ENCODE results near the gene RIOX2. TPM values are rescaled to one million over a fixed set of nuclear protein-coding genes. Genes with fewer than 3 reads are reported as not detected.

RIOX2 gene
- total and polyA plus RNA-seq, 2 of the 13 experiments (the other 11 are each of a cell fraction or from before 2014, with no cell fraction given) = 19.9 to 43.3 TPM

DNA sequence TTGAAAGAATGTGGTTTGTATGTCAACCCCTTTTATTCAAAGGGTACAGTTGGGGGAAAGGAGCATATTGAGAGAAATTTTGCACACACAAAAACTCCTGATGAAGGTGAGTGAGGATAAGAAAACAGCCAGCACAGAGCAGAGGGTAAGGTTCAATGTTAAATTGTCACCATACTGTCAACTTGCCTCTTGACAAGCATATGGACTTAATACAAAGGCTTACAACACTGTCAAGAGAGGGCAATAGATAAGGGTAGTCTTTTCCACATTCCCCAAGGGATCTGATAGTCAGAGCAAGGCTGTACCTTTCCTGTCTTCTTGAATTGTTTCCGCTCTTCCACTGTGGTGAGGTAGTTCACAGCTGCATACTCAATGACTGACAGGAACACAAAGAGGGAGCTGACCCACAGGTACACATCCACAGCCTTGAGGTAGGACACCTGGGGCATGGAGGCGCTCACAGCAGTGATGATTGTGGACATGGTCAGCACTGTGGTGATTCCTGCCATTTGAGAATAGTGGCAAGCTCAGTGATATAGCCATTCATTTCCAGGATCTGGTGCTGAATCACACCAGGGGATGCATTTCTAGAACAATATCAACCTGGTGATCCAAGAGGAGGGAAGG lies 20.4 kb upstream of the RIOX2 start (continued):
- TF ChIP-seq, protein P1, sequence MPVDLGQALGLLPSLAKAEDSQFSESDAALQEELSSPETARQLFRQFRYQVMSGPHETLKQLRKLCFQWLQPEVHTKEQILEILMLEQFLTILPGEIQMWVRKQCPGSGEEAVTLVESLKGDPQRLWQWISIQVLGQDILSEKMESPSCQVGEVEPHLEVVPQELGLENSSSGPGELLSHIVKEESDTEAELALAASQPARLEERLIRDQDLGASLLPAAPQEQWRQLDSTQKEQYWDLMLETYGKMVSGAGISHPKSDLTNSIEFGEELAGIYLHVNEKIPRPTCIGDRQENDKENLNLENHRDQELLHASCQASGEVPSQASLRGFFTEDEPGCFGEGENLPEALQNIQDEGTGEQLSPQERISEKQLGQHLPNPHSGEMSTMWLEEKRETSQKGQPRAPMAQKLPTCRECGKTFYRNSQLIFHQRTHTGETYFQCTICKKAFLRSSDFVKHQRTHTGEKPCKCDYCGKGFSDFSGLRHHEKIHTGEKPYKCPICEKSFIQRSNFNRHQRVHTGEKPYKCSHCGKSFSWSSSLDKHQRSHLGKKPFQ (CRISPR knock-in tag; IDR thresholded peaks at IDR 0.05; ENCODE audit: insufficient replicate concordance) = no peak
- TF ChIP-seq, protein P2, sequence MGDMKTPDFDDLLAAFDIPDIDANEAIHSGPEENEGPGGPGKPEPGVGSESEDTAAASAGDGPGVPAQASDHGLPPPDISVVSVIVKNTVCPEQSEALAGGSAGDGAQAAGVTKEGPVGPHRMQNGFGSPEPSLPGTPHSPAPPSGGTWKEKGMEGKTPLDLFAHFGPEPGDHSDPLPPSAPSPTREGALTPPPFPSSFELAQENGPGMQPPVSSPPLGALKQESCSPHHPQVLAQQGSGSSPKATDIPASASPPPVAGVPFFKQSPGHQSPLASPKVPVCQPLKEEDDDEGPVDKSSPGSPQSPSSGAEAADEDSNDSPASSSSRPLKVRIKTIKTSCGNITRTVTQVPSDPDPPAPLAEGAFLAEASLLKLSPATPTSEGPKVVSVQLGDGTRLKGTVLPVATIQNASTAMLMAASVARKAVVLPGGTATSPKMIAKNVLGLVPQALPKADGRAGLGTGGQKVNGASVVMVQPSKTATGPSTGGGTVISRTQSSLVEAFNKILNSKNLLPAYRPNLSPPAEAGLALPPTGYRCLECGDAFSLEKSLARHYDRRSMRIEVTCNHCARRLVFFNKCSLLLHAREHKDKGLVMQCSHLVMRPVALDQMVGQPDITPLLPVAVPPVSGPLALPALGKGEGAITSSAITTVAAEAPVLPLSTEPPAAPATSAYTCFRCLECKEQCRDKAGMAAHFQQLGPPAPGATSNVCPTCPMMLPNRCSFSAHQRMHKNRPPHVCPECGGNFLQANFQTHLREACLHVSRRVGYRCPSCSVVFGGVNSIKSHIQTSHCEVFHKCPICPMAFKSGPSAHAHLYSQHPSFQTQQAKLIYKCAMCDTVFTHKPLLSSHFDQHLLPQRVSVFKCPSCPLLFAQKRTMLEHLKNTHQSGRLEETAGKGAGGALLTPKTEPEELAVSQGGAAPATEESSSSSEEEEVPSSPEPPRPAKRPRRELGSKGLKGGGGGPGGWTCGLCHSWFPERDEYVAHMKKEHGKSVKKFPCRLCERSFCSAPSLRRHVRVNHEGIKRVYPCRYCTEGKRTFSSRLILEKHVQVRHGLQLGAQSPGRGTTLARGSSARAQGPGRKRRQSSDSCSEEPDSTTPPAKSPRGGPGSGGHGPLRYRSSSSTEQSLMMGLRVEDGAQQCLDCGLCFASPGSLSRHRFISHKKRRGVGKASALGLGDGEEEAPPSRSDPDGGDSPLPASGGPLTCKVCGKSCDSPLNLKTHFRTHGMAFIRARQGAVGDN (CRISPR knock-in tag; IDR thresholded peaks at IDR 0.05) = no peak
- TF ChIP-seq PLRG1 (conservative IDR thresholded peaks at IDR 0.05) (no peak), ZNF614 (CRISPR knock-in tag; IDR thresholded peaks at IDR 0.05; ENCODE audit: borderline replicate concordance) (no peak), FOXP1 (IDR thresholded peaks at IDR 0.05) (no peak), FOXP1 (CRISPR knock-in tag; IDR thresholded peaks at IDR 0.05) (peak; percentile 52; the same call in 1 of the 2 replicates), ZNF558 (CRISPR knock-in tag; IDR thresholded peaks at IDR 0.05; ENCODE audit: borderline replicate concordance) (no peak), MYC (CRISPR knock-in tag; IDR thresholded peaks at IDR 0.05; ENCODE audit: borderline replicate concordance) (no peak), FOXA3 (CRISPR knock-in tag; IDR thresholded peaks at IDR 0.05) (no peak; the same call in 1 of the 2 replicates), NPAS2 (CRISPR knock-in tag; IDR thresholded peaks at IDR 0.05; ENCODE audit: borderline replicate concordance) (no peak), ZBTB20 (CRISPR knock-in tag; IDR thresholded peaks at IDR 0.05; ENCODE audit: borderline replicate concordance, low read depth) (peak; percentile 82; the same call in 1 of the 2 replicates), TOE1 (CRISPR knock-in tag; IDR thresholded peaks at IDR 0.05) (no peak), ONECUT2 (CRISPR knock-in tag; IDR thresholded peaks at IDR 0.05) (no peak), SETDB1 (CRISPR knock-in tag; IDR thresholded peaks at IDR 0.05; ENCODE audit: borderline replicate concordance) (no peak), MEIS1 (CRISPR knock-in tag; IDR thresholded peaks at IDR 0.05; ENCODE audit: borderline replicate concordance) (peak; percentile 78; the same call in 1 of the 2 replicates), PHF20 (CRISPR knock-in tag; IDR thresholded peaks at IDR 0.05) (no peak), MEIS2 (CRISPR knock-in tag; IDR thresholded peaks at IDR 0.05) (peak; percentile 72; the same call in 1 of the 2 replicates), TCF7 (IDR thresholded peaks at IDR 0.05; ENCODE audit: low read depth) (peak; percentile 36; the same call in 1 of the 2 replicates), TBL1XR1 (IDR thresholded peaks at IDR 0.05; ENCODE audit: borderline replicate concordance, low read length, partially characterized antibody) (no peak), SOX6 (IDR thresholded peaks at IDR 0.05) (no peak), SOX6 (CRISPR knock-in tag; IDR thresholded peaks at IDR 0.05) (peak; percentile 74)
- TF ChIP-seq, protein P3, sequence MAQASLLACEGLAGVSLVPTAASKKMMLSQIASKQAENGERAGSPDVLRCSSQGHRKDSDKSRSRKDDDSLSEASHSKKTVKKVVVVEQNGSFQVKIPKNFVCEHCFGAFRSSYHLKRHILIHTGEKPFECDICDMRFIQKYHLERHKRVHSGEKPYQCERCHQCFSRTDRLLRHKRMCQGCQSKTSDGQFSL (CRISPR knock-in tag; IDR thresholded peaks at IDR 0.05) = no peak
- TF ChIP-seq, protein P4, sequence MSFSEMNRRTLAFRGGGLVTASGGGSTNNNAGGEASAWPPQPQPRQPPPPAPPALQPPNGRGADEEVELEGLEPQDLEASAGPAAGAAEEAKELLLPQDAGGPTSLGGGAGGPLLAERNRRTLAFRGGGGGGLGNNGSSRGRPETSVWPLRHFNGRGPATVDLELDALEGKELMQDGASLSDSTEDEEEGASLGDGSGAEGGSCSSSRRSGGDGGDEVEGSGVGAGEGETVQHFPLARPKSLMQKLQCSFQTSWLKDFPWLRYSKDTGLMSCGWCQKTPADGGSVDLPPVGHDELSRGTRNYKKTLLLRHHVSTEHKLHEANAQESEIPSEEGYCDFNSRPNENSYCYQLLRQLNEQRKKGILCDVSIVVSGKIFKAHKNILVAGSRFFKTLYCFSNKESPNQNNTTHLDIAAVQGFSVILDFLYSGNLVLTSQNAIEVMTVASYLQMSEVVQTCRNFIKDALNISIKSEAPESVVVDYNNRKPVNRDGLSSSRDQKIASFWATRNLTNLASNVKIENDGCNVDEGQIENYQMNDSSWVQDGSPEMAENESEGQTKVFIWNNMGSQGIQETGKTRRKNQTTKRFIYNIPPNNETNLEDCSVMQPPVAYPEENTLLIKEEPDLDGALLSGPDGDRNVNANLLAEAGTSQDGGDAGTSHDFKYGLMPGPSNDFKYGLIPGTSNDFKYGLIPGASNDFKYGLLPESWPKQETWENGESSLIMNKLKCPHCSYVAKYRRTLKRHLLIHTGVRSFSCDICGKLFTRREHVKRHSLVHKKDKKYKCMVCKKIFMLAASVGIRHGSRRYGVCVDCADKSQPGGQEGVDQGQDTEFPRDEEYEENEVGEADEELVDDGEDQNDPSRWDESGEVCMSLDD (CRISPR knock-in tag; IDR thresholded peaks at IDR 0.05; ENCODE audit: borderline replicate concordance) = no peak

Measured in HepG2 (cell line).